K562 (cell line): ENCODE measurements around the gene SLC18B1. TPM values are rescaled to one million over a fixed set of nuclear protein-coding genes. Genes with fewer than 3 reads are reported as not detected.

Experiments
- ATAC-seq: fragments of 200-7000 bp; cut with Tn5 transposase; 3 replicates; pipeline ENCODE4 v1.9.1; 2020; ENCODE audit warnings: moderate library complexity
- BruUV-seq: library from RNA; stranded (reverse); fragments of 400-500 nt; replicated peaks from 2 replicates; lab custom pipeline; 2021; lab: Mats Ljungman, UMichigan
- CTCF ChIA-PET: fragments of 300-600 bp; formaldehyde crosslinking; extraction: SDS; loops from one replicate; lab custom pipeline; 2021; ENCODE audit warnings: low intra/inter-chr PET ratio; lab: Yijun Ruan, JAX
- POLR2A ChIA-PET: fragments of 300-600, 350-650 bp; sonication (Branson Sonifier 250); formaldehyde crosslinking; extraction: SDS; loops from one replicate; lab custom pipeline; 2021; ENCODE audit warnings: antibody characterized with exemption, inconsistent platforms; lab: Yijun Ruan, JAX
- DNase-seq, 4 experiments: peaks; one replicate each; pipeline versions ENCODE4 v3.0.0 to v3.0.0-alpha.2; 2011 to 2018; ENCODE audit warnings: low spot score in 3 of 4, mixed read lengths in 3 of 4; ENCODE audit errors: extremely low read depth in 1 of 4
- FAIRE-seq: peaks from 2 replicates; lab custom pipeline; 2011; peaks lifted over from hg19 to GRCh38; lab: Jason Lieb, UNC
- H2AFZ ChIP-seq: 2 replicates; pipeline ENCODE4 v1.6.0; 2011; ENCODE audit warnings: low read depth, low read length, control low read depth, inconsistent platforms
- H3K27ac ChIP-seq: fragments of 200-600 bp; 3 replicates; pipeline ENCODE4 v1.8.0; 2011; ENCODE audit warnings: low read depth, mild to moderate bottlenecking, control low read depth, inconsistent platforms, low read length, moderate library complexity, mixed read lengths; ENCODE audit errors: extremely low read depth
- H3K27me3 ChIP-seq, 2 experiments: fragments of 300-600 bp in 1 of 2; 2 replicates in 1 of 2; 3 replicates in 1 of 2; pipeline versions ENCODE4 v1.6.0 to v1.8.0; 2011; ENCODE audit warnings: inconsistent platforms in 2 of 2, low read length in 2 of 2, mild to moderate bottlenecking in 1 of 2, mixed read lengths in 1 of 2, moderate library complexity in 1 of 2; ENCODE audit not compliant: control insufficient read depth in 2 of 2, insufficient read depth in 2 of 2
- H3K36me3 ChIP-seq: fragments of 300-600 bp; 3 replicates; pipeline ENCODE4 v1.8.0; 2011; ENCODE audit warnings: mild to moderate bottlenecking, low read length, inconsistent platforms; ENCODE audit not compliant: control insufficient read depth, insufficient read depth
- H3K4me1 ChIP-seq, 2 experiments: fragments of 200-600 bp in 1 of 2; replicated peaks in 1 of 2; 2 replicates in 1 of 2; 3 replicates in 1 of 2; pipeline versions ENCODE4 v1.5.1 to v1.8.0; 2011; ENCODE audit warnings: inconsistent platforms in 2 of 2, low read length in 2 of 2, mild to moderate bottlenecking in 1 of 2, mixed read lengths in 1 of 2, moderate library complexity in 1 of 2; ENCODE audit not compliant: control insufficient read depth in 2 of 2, insufficient read depth in 2 of 2
- H3K4me2 ChIP-seq: 2 replicates; pipeline ENCODE4 v1.6.1; 2011; ENCODE audit warnings: low read length, control low read depth, inconsistent platforms, mixed read lengths; ENCODE audit not compliant: insufficient read depth
- H3K4me3 ChIP-seq: fragments of 200-600 bp; sonication (generic), shearing (Covaris generic); 2 replicates; pipeline ENCODE4 v1.5.1; 2016; ENCODE audit warnings: control low read depth, inconsistent platforms
- H3K79me2 ChIP-seq: fragments of 200-600 bp; 3 replicates; pipeline ENCODE4 v1.8.0; 2011; ENCODE audit warnings: low read length, inconsistent platforms; ENCODE audit not compliant: control insufficient read depth, insufficient read depth
- H3K9ac ChIP-seq, 2 experiments: 2 replicates each; pipeline versions ENCODE4 v1.6.0 to v1.6.1; 2011; ENCODE audit warnings: low read depth in 2 of 2, low read length in 2 of 2, control low read depth in 1 of 2, inconsistent platforms in 1 of 2, mild to moderate bottlenecking in 1 of 2, mixed read lengths in 1 of 2; ENCODE audit not compliant: insufficient read depth in 1 of 2
- H3K9me1 ChIP-seq: one replicate; pipeline ENCODE4 v1.6.0; 2011; ENCODE audit warnings: inconsistent platforms, mild to moderate bottlenecking, low read length, moderate library complexity; ENCODE audit not compliant: control insufficient read depth, insufficient read depth
- H3K9me3 ChIP-seq: replicated peaks from 2 replicates; pipeline ENCODE4 v1.5.1; 2011; ENCODE audit warnings: low read depth, low read length, inconsistent platforms; ENCODE audit not compliant: control insufficient read depth, insufficient read depth
- H4K20me1 ChIP-seq: replicated peaks from 2 replicates; pipeline ENCODE4 v1.6.1; 2011; ENCODE audit warnings: low read length, inconsistent platforms, mixed read lengths; ENCODE audit not compliant: control insufficient read depth, insufficient read depth
- CHD1 ChIP-seq: fragments of 200-600 bp; sonication (generic); IDR thresholded peaks from one replicate; pipeline ENCODE4 v1.6.1; 2012; ENCODE audit warnings: mild to moderate bottlenecking, moderate library complexity, low read length, inconsistent platforms
- E2F6 ChIP-seq, 2 experiments: IDR thresholded peaks; 2 replicates each; pipeline ENCODE4 v1.6.1; 2011; ENCODE audit warnings: borderline replicate concordance in 1 of 2, control low read depth in 1 of 2, low read depth in 1 of 2, low read length in 1 of 2, mild to moderate bottlenecking in 1 of 2, mixed read lengths in 1 of 2, moderate library complexity in 1 of 2; ENCODE audit not compliant: insufficient read depth in 1 of 2, insufficient read length in 1 of 2, poor library complexity in 1 of 2, severe bottlenecking in 1 of 2; ENCODE audit errors: extremely low read depth in 1 of 2
- EGR1 ChIP-seq: fragments of 450-650 bp; conservative IDR thresholded peaks from 2 replicates; pipeline ENCODE4 v1.6.1; 2017; ENCODE audit warnings: mild to moderate bottlenecking
- GTF2A2 ChIP-seq: IDR thresholded peaks from 2 replicates; pipeline ENCODE4 v1.6.1; 2016; ENCODE audit warnings: mild to moderate bottlenecking, missing genetic modification characterization, missing compliant biosample characterization
- KLF16 ChIP-seq: IDR thresholded peaks from 2 replicates; pipeline ENCODE4 v1.6.1; 2016; ENCODE audit warnings: antibody characterized with exemption
- MAFK ChIP-seq: IDR thresholded peaks from 2 replicates; pipeline ENCODE4 v1.6.1; 2011; ENCODE audit warnings: low read length, improper control_type of control experiment
- MBD1 ChIP-seq: fragments of 250-450 bp; sonication (Bioruptor Pico); IDR thresholded peaks from 2 replicates; pipeline ENCODE4 v1.8.0; 2022; ENCODE audit warnings: inconsistent platforms
- MYC ChIP-seq, 2 experiments: fragments of 250-450 bp in 1 of 2; sonication (Bioruptor Pico) in 1 of 2; IDR thresholded peaks; 2 replicates each; pipeline versions ENCODE4 v1.5.1 to v1.6.1; 2012 to 2021; ENCODE audit warnings: low read depth in 2 of 2, borderline replicate concordance in 1 of 2, improper control_type of control experiment in 1 of 2, low read length in 1 of 2, mild to moderate bottlenecking in 1 of 2, moderate library complexity in 1 of 2
- NFE2L1 ChIP-seq: fragments of 450-650 bp; IDR thresholded peaks from 2 replicates; pipeline ENCODE4 v1.6.1; 2016; ENCODE audit warnings: missing genetic modification characterization, low read depth, mild to moderate bottlenecking, missing compliant biosample characterization, moderate library complexity, borderline replicate concordance
- NR2C2 ChIP-seq, 2 experiments: fragments of 200-800 bp in 1 of 2; sonication (Bioruptor generic) in 1 of 2; sonication (generic) in 1 of 2; formaldehyde crosslinking in 1 of 2; IDR thresholded peaks; 2 replicates each; pipeline versions ENCODE4 v1.6.1 to v1.8.0; 2016 to 2022; ENCODE audit warnings: mild to moderate bottlenecking in 1 of 2, missing compliant biosample characterization in 1 of 2, missing genetic modification characterization in 1 of 2, missing genetic modification reagents in 1 of 2
- SMARCC2 ChIP-seq: fragments of 450-650 bp; IDR thresholded peaks from 2 replicates; pipeline ENCODE4 v1.6.1; 2017; ENCODE audit warnings: antibody characterized with exemption, moderate library complexity, mild to moderate bottlenecking, low read depth
- ZC3H4 ChIP-seq: sonication (generic); formaldehyde crosslinking; IDR thresholded peaks from 2 replicates; pipeline ENCODE4 v1.9.0; 2021; ENCODE audit warnings: missing genetic modification reagents, borderline replicate concordance
- ZKSCAN8 ChIP-seq: fragments of 200-800 bp; sonication (Bioruptor generic); IDR thresholded peaks from 2 replicates; pipeline ENCODE4 v1.6.1; 2016; ENCODE audit warnings: missing genetic modification characterization, missing compliant biosample characterization
- WGBS: fragments of 100-300 bp; shearing (Covaris generic); methylation state at CpG from one replicate; pipeline ENCODE4 v1.1.6; 2016; ENCODE audit warnings: low coverage, mixed read lengths; ENCODE audit not compliant: insufficient coverage; ENCODE audit errors: missing lambda C conversion rate; 5-methylcytosine and 5-hydroxymethylcytosine counted together
- in situ Hi-C: fragments of 300-500 bp; cut with MboI; formaldehyde crosslinking; loops from 4 replicates; pipeline ENCODE4 v1.15.0; 2018; ENCODE audit warnings: inconsistent platforms, mixed read lengths
- intact Hi-C: fragments of 100-400 bp; cut with micrococcal nuclease; formaldehyde crosslinking; loops from 2 replicates; pipeline ENCODE4 v1.14.2; 2022
- polyA plus RNA-seq, 8 experiments: library from polyadenylated mRNA; depleted of rRNA in 4 of 8; stranded (reverse) in 5 of 8; unstranded in 3 of 8; fragments of >200 nt; fragmentation: Nextera tagmentation in 2 of 8; fragmentation: Illumina TruSeq in 1 of 8; extraction: Ambion mirVana in 2 of 8; extraction: Trizol in 1 of 8; gene quantifications; 2 replicates each; pipeline versions ENCODE4 v1.2.1 to v1.2.3, GENCODE V29; 2011 to 2014; ENCODE audit warnings: inconsistent platforms in 1 of 8, missing spikeins in 1 of 8
- total RNA-seq, 7 experiments: library from RNA; depleted of rRNA in 6 of 7; stranded (reverse); fragments of >200 nt in 6 of 7; fragmentation: Illumina TruSeq in 2 of 7; extraction: Trizol in 2 of 7; gene quantifications; 2 replicates each; pipeline versions ENCODE4 v1.2.1 to v1.2.3, GENCODE V29; 2011 to 2021; ENCODE audit warnings: low replicate concordance in 1 of 7

Gene SLC18B1
- total and polyA plus RNA-seq, 9 of the 15 experiments (the other 6 are each of a cell fraction or from before 2014, with no cell fraction given), result 10.4 to 49.1 (median 32.0) TPM

- H3K4me3 ChIP-seq, result peak overlapping the region; percentile 76
- FAIRE-seq, result no peak
- ATAC-seq, result peak; percentile 12
- ChIA-PET POLR2A (interaction anchor here (0.8 to 3.4 kb wide), 8 partner anchors 8 to 1140 kb away, joined by 3 to 67 read pairs (median 5); partner anchors contain the start of genes SLC18B1 and TBPL1), CTCF (interaction anchor here (0.6 to 1.0 kb wide), 2 partner anchors 15 to 532 kb away, joined by 3 to 4 read pairs; partner anchors contain the start of gene SLC18B1)
- under 1% methylated on average over 27 of the region's 27 CpGs for WGBS
- no peaks in the 10 kb centered on the region for H3K27me3 ChIP-seq
- intact Hi-C loops (loop anchor here (5.0 kb wide), 1 partner anchor 301 kb away; the partner anchor contains the start of gene STX7), in situ Hi-C loops (loop anchor here (25.0 kb wide), 2 partner anchors 1176 to 1249 kb away; partner anchors contain the start of genes ENPP3, MED23 and SLC2A12)
- H2AFZ ChIP-seq, result peak overlapping the region; percentile 84
- no TSS peak for BruUV-seq
- peaks cover 38% of the 10 kb centered on the region for H3K36me3 ChIP-seq
- no peaks in the 10 kb centered on the region for H3K9me3 ChIP-seq
- H3K4me2 ChIP-seq, result peak overlapping the region; percentile 99
- peak; percentile 24 to 58 (median 37) for DNase-seq
- H3K79me2 ChIP-seq, result peaks cover 56% of the 10 kb centered on the region
- peaks cover 4 to 22% of the 10 kb centered on the region in 2 experiments; a peak in 3 of 5 replicates for H3K4me1 ChIP-seq
- H3K27ac ChIP-seq, result peak overlapping the region; percentile 99
- peak overlapping the region; percentile 90 to 99 for H3K9ac ChIP-seq
- H4K20me1 ChIP-seq, result peaks cover 37% of the 10 kb centered on the region
- no peaks in the 10 kb centered on the region for H3K9me1 ChIP-seq
- no peak for TF ChIP-seq GTF2A2 (tag)
- TF ChIP-seq NR2C2 (CRISPR knock-in tag; IDR thresholded peaks at IDR 0.05), result no peak
- peak; percentile 56 for TF ChIP-seq NR2C2 (tag; IDR thresholded peaks at IDR 0.05)
- TF ChIP-seq ZKSCAN8 (CRISPR knock-in tag), result peak; percentile 94
- peak; percentile 33; the same call in 1 of the 2 replicates for TF ChIP-seq MYC (IDR thresholded peaks at IDR 0.05; ENCODE audit: low read depth, low read length)
- TF ChIP-seq MYC (CRISPR knock-in tag; IDR thresholded peaks at IDR 0.05; ENCODE audit: borderline replicate concordance, low read depth), result no peak
- no peak for TF ChIP-seq SMARCC2
- no peak for TF ChIP-seq MBD1 (CRISPR knock-in tag)
- peak; percentile 61; the same call in 1 of the 2 replicates for TF ChIP-seq ZC3H4 (CRISPR knock-in tag)
- no peak for TF ChIP-seq MAFK
- no peak for TF ChIP-seq KLF16
- TF ChIP-seq E2F6 (IDR thresholded peaks at IDR 0.05; ENCODE audit: borderline replicate concordance in 1 of 2, extremely low read depth in 1 of 2, insufficient read depth in 1 of 2, insufficient read length in 1 of 2, low read depth in 1 of 2, low read length in 1 of 2, poor library complexity in 1 of 2, severe bottlenecking in 1 of 2), result peak in 1 of 2 experiments; percentile 60
- peak; percentile 34 for TF ChIP-seq CHD1
- peak; percentile 53 for TF ChIP-seq EGR1
- no peak for TF ChIP-seq NFE2L1 (tag)
Measured at GRCh38 chr6:132813173-132813856, 14.9 kb upstream of the SLC18B1 start.
